ENCODE measurements around the gene PYCR2. TPM values are rescaled to one million over a fixed set of nuclear protein-coding genes. Genes with fewer than 3 reads are reported as not detected.
"Not testable (repeated sequence)": the region's sequence is repeated elsewhere in the genome, so short reads cannot be mapped to it uniquely, and the experiment has no call there.

Gene PYCR2
- total and polyA plus RNA-seq, 2 of the 8 experiments (the other 6 are each of a cell fraction or from before 2014, with no cell fraction given): 79.3 to 84.6 TPM

DNA sequence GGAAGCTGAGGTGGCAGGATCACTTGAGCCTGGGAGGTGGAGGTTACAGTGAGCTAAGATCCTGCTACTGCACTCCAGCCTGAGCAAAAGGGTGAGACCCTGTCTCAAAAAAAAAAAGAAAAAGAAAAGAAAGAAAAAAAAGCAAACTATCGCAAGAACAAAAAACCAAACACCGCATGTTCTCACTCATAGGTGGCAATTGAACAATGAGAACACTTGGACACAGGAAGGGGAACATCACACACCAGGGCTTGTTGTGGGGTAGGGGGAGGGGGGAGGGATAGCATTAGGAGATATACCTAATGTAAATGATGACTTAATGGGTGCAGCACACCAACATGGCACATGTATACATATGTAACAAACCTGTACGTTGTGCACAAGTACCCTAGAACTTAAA lies 5.4 kb upstream of the PYCR2 start:
- not testable (repeated sequence) for H3K23me2 ChIP-seq (ENCODE audit: low read depth, low read length); H2BK15ac ChIP-seq (ENCODE audit: low read length); H2AK5ac ChIP-seq (ENCODE audit: low read depth, low read length); H4K8ac ChIP-seq (ENCODE audit: extremely low read depth, insufficient read depth, low read length); H2BK20ac ChIP-seq (ENCODE audit: low read length); H2BK12ac ChIP-seq (ENCODE audit: low read depth, low read length); H3K79me2 ChIP-seq (ENCODE audit: control insufficient read depth in 1 of 2, insufficient read depth in 2 of 2, low read length in 2 of 2); H4K5ac ChIP-seq (ENCODE audit: insufficient read length, low read depth, low read length); H2AFZ ChIP-seq (ENCODE audit: low read length); H4K20me1 ChIP-seq (replicated peaks in 1 of 2; ENCODE audit: control insufficient read depth in 1 of 2, insufficient read depth in 2 of 2, low read length in 2 of 2); H3K23ac ChIP-seq (ENCODE audit: insufficient read length); H3K18ac ChIP-seq (ENCODE audit: extremely low read depth, low read length); H2BK120ac ChIP-seq (replicated peaks; ENCODE audit: low read depth, low read length); H4K91ac ChIP-seq (replicated peaks; ENCODE audit: insufficient read length, low read length); DNase-seq (ENCODE audit: low read depth in 1 of 2, low spot score in 2 of 2); H3K4ac ChIP-seq (replicated peaks; ENCODE audit: insufficient read length, low read depth, low read length); FAIRE-seq; H3K27ac ChIP-seq (ENCODE audit: low read depth, low read length); H3K4me3 ChIP-seq (ENCODE audit: extremely low read depth in 1 of 4, insufficient read depth in 2 of 4, low read depth in 3 of 4, low read length in 4 of 4); H2BK5ac ChIP-seq (ENCODE audit: low read depth, low read length); H3K4me1 ChIP-seq (replicated peaks in 1 of 4; ENCODE audit: control insufficient read depth in 3 of 4, insufficient read depth in 4 of 4, low read length in 3 of 4); H3K56ac ChIP-seq (replicated peaks; ENCODE audit: insufficient read length, low read depth, low read length); H3K36me3 ChIP-seq (ENCODE audit: control insufficient read depth in 2 of 4, insufficient read depth in 4 of 4, low read length in 3 of 4); H3K27me3 ChIP-seq (replicated peaks in 1 of 4; ENCODE audit: control insufficient read depth in 3 of 4, extremely low read depth in 1 of 4, insufficient read depth in 3 of 4, low read length in 3 of 4); H3K79me1 ChIP-seq (ENCODE audit: low read depth, low read length); H3K4me2 ChIP-seq (ENCODE audit: insufficient read depth in 1 of 2, low read depth in 2 of 2, low read length in 2 of 2); H3K9me3 ChIP-seq (ENCODE audit: insufficient read depth in 2 of 2, low read depth in 1 of 2, low read length in 1 of 2); H3K14ac ChIP-seq (ENCODE audit: insufficient read length); H3K9ac ChIP-seq (replicated peaks in 1 of 4; ENCODE audit: extremely low read depth in 1 of 4, low read depth in 3 of 4, low read length in 3 of 4)
- POLR2A ChIA-PET (ENCODE audit: partially characterized antibody): interaction anchor here (0.9 kb wide), 1 partner anchor 53 kb away, joined by 4 read pairs; no protein-coding TSS in a partner anchor
- CTCF ChIA-PET (ENCODE audit: partially characterized antibody): interaction anchor here (0.5 to 1.9 kb wide), 5 partner anchors 18 to 320 kb away, joined by 3 to 8 read pairs (median 3); no protein-coding TSS in a partner anchor
- WGBS, 2 experiments (ENCODE audit: extremely low coverage in 1 of 2, insufficient coverage in 1 of 2, insufficient read length in 1 of 2, insufficient replicate concordance in 2 of 2, low coverage in 1 of 2, low lambda C conversion rate in 2 of 2, missing lambda C conversion rate in 1 of 2): 71% methylated on average over 1 of the region's 3 CpGs; no CpG with 5 or more reads in 1 of the 2 experiments
